ENCODE results near the gene NQO1. TPM values are rescaled to one million over a fixed set of nuclear protein-coding genes. Genes with fewer than 3 reads are reported as not detected.

The NQO1 gene
- total and polyA plus RNA-seq, 2 of the 13 experiments (the other 11 are each of a cell fraction or from before 2014, with no cell fraction given): 464 to 1,060 TPM

DNA sequence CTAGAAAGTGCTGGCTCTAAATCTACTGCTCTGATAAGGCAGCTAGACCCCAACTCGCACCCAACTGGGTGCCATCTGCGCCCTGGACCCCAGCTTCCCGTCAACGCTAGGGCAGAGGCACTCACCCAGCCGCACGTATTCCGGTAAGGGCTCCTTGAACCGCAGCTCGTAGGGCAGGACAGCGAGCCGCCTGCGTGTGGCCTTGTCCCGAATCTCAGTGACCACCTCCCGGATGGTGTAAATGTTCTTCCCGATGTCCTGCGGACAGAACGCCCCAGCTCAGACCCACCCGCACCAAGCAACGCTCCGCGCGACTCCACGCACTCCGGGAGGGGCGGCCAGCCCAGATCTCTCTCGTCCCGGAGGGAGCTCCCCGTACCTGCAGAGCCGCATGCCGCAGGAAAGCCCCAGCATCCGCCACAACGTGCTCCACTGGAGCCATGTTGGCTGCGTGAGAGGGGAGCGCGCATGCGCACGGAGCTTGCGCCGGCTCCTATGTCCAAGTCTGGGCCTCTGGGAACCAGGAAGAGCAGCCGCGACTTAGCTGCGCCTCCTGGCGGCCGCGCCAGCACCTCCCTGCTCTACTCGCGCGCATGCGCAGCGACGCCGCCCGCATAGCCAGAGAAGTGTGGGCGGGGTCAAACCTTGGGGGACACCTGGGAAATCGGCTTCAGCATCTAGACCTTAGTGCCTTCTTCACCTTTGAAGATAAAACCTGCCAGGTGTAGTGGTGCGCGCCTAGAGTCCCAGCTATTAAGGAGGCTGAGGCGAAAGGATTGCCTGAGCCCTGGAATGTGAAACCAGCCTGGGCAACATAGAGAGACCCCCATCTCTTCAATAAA, 28.3 kb upstream of the NQO1 start, which contains the start of gene NOB1 (continued):
- TF ChIP-seq SIN3A (IDR thresholded peaks at IDR 0.05; ENCODE audit: borderline replicate concordance, low read depth, low read length): peak; percentile 78; the same call in 1 of the 2 replicates
- TF ChIP-seq, protein P1, sequence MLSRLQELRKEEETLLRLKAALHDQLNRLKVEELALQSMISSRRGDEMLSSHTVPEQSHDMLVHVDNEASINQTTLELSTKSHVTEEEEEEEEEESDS (CRISPR knock-in tag; IDR thresholded peaks at IDR 0.05; ENCODE audit: borderline replicate concordance): 0 out of 2 replicates have a peak, but pooled peaks have one; percentile 87
- TF ChIP-seq, protein P2, sequence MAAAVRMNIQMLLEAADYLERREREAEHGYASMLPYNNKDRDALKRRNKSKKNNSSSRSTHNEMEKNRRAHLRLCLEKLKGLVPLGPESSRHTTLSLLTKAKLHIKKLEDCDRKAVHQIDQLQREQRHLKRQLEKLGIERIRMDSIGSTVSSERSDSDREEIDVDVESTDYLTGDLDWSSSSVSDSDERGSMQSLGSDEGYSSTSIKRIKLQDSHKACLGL (CRISPR knock-in tag; IDR thresholded peaks at IDR 0.05): peak; percentile 99
- TF ChIP-seq IKZF1 (IDR thresholded peaks at IDR 0.05): no peak
- peak; percentile 65; the same call in 1 of the 2 replicates for TF ChIP-seq ZNF615 (CRISPR knock-in tag; IDR thresholded peaks at IDR 0.05; ENCODE audit: borderline replicate concordance)
- 0 out of 2 replicates have a peak, but pooled peaks have one; percentile 25 for TF ChIP-seq RFX3 (CRISPR knock-in tag; IDR thresholded peaks at IDR 0.05)
- TF ChIP-seq FOXC1 (CRISPR knock-in tag; IDR thresholded peaks at IDR 0.05; ENCODE audit: borderline replicate concordance): peak; percentile 96; the same call in 1 of the 2 replicates
- TF ChIP-seq NKX3-1 (CRISPR knock-in tag; IDR thresholded peaks at IDR 0.05): peak; percentile 81
- TF ChIP-seq TBX3 (IDR thresholded peaks at IDR 0.05; ENCODE audit: borderline replicate concordance): no peak
- no peak for TF ChIP-seq TCF7 (IDR thresholded peaks at IDR 0.05; ENCODE audit: low read depth)
- TF ChIP-seq HNRNPL (IDR thresholded peaks at IDR 0.05; ENCODE audit: low read depth, low read length): 0 out of 2 replicates have a peak, but pooled peaks have one; percentile 58
- TF ChIP-seq, protein P3, sequence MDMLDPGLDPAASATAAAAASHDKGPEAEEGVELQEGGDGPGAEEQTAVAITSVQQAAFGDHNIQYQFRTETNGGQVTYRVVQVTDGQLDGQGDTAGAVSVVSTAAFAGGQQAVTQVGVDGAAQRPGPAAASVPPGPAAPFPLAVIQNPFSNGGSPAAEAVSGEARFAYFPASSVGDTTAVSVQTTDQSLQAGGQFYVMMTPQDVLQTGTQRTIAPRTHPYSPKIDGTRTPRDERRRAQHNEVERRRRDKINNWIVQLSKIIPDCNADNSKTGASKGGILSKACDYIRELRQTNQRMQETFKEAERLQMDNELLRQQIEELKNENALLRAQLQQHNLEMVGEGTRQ (IDR thresholded peaks at IDR 0.05; ENCODE audit: low read depth, low read length): no peak
- TF ChIP-seq, protein P3 (CRISPR knock-in tag; IDR thresholded peaks at IDR 0.05; ENCODE audit: borderline replicate concordance): no peak; the same call in 1 of the 2 replicates
- TF ChIP-seq FOXM1 (CRISPR knock-in tag; IDR thresholded peaks at IDR 0.05): no peak
- peak; percentile 93 for TF ChIP-seq MEF2D (CRISPR knock-in tag; IDR thresholded peaks at IDR 0.05)
- peak; percentile 50; the same call in 1 of the 2 replicates for TF ChIP-seq DPF2 (CRISPR knock-in tag; IDR thresholded peaks at IDR 0.05; ENCODE audit: borderline replicate concordance, low read depth)
- no peak for TF ChIP-seq PAWR (CRISPR knock-in tag; IDR thresholded peaks at IDR 0.05; ENCODE audit: borderline replicate concordance)
- TF ChIP-seq NAIF1 (CRISPR knock-in tag; IDR thresholded peaks at IDR 0.05; ENCODE audit: borderline replicate concordance): peak; percentile 79; the same call in 1 of the 2 replicates
- peak; percentile 95; the same call in 1 of the 2 replicates for TF ChIP-seq ZNF253 (CRISPR knock-in tag; IDR thresholded peaks at IDR 0.05; ENCODE audit: borderline replicate concordance)
- TF ChIP-seq, protein P4, sequence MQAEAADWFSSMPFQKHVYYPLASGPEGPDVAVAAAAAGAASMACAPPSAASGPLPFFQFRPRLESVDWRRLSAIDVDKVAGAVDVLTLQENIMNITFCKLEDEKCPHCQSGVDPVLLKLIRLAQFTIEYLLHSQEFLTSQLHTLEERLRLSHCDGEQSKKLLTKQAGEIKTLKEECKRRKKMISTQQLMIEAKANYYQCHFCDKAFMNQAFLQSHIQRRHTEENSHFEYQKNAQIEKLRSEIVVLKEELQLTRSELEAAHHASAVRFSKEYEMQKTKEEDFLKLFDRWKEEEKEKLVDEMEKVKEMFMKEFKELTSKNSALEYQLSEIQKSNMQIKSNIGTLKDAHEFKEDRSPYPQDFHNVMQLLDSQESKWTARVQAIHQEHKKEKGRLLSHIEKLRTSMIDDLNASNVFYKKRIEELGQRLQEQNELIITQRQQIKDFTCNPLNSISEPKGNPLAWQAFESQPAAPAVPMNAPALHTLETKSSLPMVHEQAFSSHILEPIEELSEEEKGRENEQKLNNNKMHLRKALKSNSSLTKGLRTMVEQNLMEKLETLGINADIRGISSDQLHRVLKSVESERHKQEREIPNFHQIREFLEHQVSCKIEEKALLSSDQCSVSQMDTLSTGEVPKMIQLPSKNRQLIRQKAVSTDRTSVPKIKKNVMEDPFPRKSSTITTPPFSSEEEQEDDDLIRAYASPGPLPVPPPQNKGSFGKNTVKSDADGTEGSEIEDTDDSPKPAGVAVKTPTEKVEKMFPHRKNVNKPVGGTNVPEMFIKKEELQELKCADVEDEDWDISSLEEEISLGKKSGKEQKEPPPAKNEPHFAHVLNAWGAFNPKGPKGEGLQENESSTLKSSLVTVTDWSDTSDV (CRISPR knock-in tag; IDR thresholded peaks at IDR 0.05): peak; percentile 97
- TF ChIP-seq ZNF180 (CRISPR knock-in tag; IDR thresholded peaks at IDR 0.05; ENCODE audit: borderline replicate concordance, low read depth): peak; percentile 26; the same call in 1 of the 2 replicates

All from HepG2 (cell line).